Activated T-cell treated with anti-CD3 and anti-CD28 coated beads, Interleukin-2, amount 50 U/mL, for 1 hour (primary cell): ENCODE measurements around the gene C20orf204.

ENCODE experiments used
- DNase-seq: peaks from one replicate; pipeline ENCODE4 v3.0.0-alpha.2; 2020

The C20orf204 gene

GRCh38 chr20:64056889-64057627, 21.1 kb downstream of the C20orf204 start:
- no peak for DNase-seq

GRCh38 chr20:64057628-64058498, 21.9 kb downstream of the C20orf204 start:
- peak; percentile 81 for DNase-seq

- DNase-seq: no peak
Measured at GRCh38 chr20:64058536-64058935, 22.6 kb downstream of the C20orf204 start.

- DNase-seq: no peak
Measured at GRCh38 chr20:64062276-64062595, 26.3 kb downstream of the C20orf204 start.

GRCh38 chr20:64062596-64063388, 26.8 kb downstream of the C20orf204 start, which contains the start of gene TCEA2:
TSS of gene TCEA2 (plus strand) at chr20:64063198. CDS start at chr20:64063313, 115 bp downstream.
- peak; percentile 94 for DNase-seq

GRCh38 chr20:64063389-64064144, 27.6 kb downstream of the C20orf204 start:
- DNase-seq: no peak

- no peak for DNase-seq
Measured at GRCh38 chr20:64064145-64064698, 28.2 kb downstream of the C20orf204 start.

GRCh38 chr20:64065062-64065973, 29.3 kb downstream of the C20orf204 start:
- no peak for DNase-seq

GRCh38 chr20:64065974-64066343, 30.0 kb downstream of the C20orf204 start:
- DNase-seq: peak; percentile 45

GRCh38 chr20:64067005-64067632, 31.1 kb downstream of the C20orf204 start:
- DNase-seq: no peak

GRCh38 chr20:64067733-64068307, 31.8 kb downstream of the C20orf204 start:
- DNase-seq: no peak

GRCh38 chr20:64068386-64069208, 32.6 kb downstream of the C20orf204 start:
- DNase-seq: no peak

GRCh38 chr20:64069209-64069613, 33.2 kb downstream of the C20orf204 start:
- DNase-seq: no peak

GRCh38 chr20:64069614-64070243, 33.7 kb downstream of the C20orf204 start:
- DNase-seq: peak; percentile 39

GRCh38 chr20:64070244-64070993, 34.4 kb downstream of the C20orf204 start:
- DNase-seq: no peak

GRCh38 chr20:64071341-64072332, 35.7 kb downstream of the C20orf204 start:
- no peak for DNase-seq
